Parathyroid adenoma (tissue), 2 donors: ENCODE results near the gene MYOM3.
"Not testable (repeated sequence)": the region's sequence is repeated elsewhere in the genome, so short reads cannot be mapped to it uniquely, and the experiment has no call there.

Source experiments
- H2AFZ ChIP-seq: fragments of 300-600 bp; sonication (generic); one replicate; pipeline ENCODE4 v1.7.0; 2017; ENCODE audit warnings: antibody characterized with exemption, mild to moderate bottlenecking
- H3K27ac ChIP-seq: fragments of 300-600 bp; sonication (generic); one replicate; pipeline ENCODE4 v1.7.0; 2017
- H3K27me3 ChIP-seq: fragments of 300-600 bp; sonication (generic); one replicate; pipeline ENCODE4 v1.7.0; 2017; ENCODE audit warnings: low read length; ENCODE audit not compliant: control insufficient read depth, insufficient read depth
- H3K36me3 ChIP-seq: fragments of 300-600 bp; sonication (generic); one replicate; pipeline ENCODE4 v1.7.0; 2017; ENCODE audit warnings: low read length; ENCODE audit not compliant: control insufficient read depth, insufficient read depth
- H3K4me1 ChIP-seq: fragments of 300-600 bp; sonication (generic); one replicate; pipeline ENCODE4 v1.7.0; 2017; ENCODE audit warnings: control low read depth
- H3K4me2 ChIP-seq: fragments of 300-600 bp; sonication (generic); one replicate; pipeline ENCODE4 v1.7.0; 2017; ENCODE audit warnings: low read length
- H3K4me3 ChIP-seq: fragments of 300-600 bp; sonication (generic); one replicate; pipeline ENCODE4 v1.7.0; 2017; ENCODE audit warnings: low read depth, low read length
- H3K79me2 ChIP-seq: fragments of 300-600 bp; sonication (generic); one replicate; pipeline ENCODE4 v1.7.0; 2017; ENCODE audit warnings: control low read depth
- H3K9ac ChIP-seq: fragments of 300-600 bp; sonication (generic); one replicate; pipeline ENCODE4 v1.7.0; 2017; ENCODE audit warnings: mild to moderate bottlenecking
- H3K9me3 ChIP-seq: fragments of 300-600 bp; sonication (generic); one replicate; pipeline ENCODE4 v1.7.0; 2017; ENCODE audit warnings: low read length; ENCODE audit not compliant: control insufficient read depth
- CTCF ChIP-seq: fragments of 300-600 bp; sonication (generic); IDR thresholded peaks from one replicate; pipeline ENCODE4 v1.7.0; 2017; ENCODE audit warnings: antibody characterized with exemption, mild to moderate bottlenecking
- donor health status: primary hyperparathyroidism.

The MYOM3 gene

DNA sequence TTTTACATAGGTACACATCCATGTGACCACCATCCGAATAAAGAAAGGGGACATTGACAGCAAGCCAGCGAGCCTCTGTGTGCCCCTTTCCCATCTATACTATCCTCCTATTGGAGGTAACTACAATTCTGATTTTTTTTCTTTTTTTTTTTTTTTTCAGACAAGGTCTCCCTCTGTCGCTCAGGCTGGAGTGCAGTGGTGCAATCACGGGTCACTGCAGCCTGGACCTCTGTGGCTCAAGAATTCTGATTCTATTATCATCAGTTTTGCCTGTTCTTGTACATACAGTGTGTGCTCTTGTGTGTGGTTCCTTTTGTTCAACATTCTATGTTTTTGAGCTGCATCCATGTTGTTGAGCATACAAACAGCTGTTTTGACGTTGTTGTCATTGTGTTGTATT lies 75.8 kb downstream of the MYOM3 start:
- Histone ChIP-seq H3K4me1 (no peaks in the 10 kb centered on the region), H3K27ac (no peak overlapping the region), H3K9ac (no peak overlapping the region), H3K4me2 (no peak overlapping the region), H2AFZ (no peak overlapping the region), H3K79me2 (no peaks in the 10 kb centered on the region), H3K4me3 (no peak overlapping the region), H3K9me3 (no peaks in the 10 kb centered on the region), H3K27me3 (no peaks in the 10 kb centered on the region), H3K36me3 (no peaks in the 10 kb centered on the region)
- TF ChIP-seq CTCF: no peak

DNA sequence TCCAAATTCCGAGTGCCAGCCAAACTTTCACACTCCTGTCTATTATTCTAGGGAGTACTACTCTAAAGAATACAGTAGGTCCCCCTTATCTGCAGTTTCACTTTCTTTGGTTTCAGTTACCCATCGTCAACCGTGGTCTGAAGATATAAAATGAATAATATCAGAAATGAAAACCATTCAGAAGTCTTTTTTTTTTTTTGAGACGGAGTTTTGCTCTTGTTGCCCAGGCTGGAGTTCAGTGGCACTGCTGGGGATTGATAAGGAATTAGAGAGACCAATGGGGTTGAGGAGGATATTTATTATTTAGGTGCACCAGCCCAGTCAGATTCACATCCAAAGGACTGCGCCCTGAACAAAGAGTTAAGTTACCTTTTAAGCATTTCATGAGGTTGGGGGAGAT lies 79.0 kb downstream of the MYOM3 start:
- TF ChIP-seq CTCF: no peak
- H3K4me1 ChIP-seq: no peaks in the 10 kb centered on the region
- no peak overlapping the region for H3K27ac ChIP-seq
- no peaks in the 10 kb centered on the region for H3K9me3 ChIP-seq
- no peak overlapping the region for H3K9ac ChIP-seq
- H2AFZ ChIP-seq: no peak overlapping the region
- no peak overlapping the region for H3K4me2 ChIP-seq
- no peaks in the 10 kb centered on the region for H3K79me2 ChIP-seq
- H3K27me3 ChIP-seq: no peaks in the 10 kb centered on the region
- H3K4me3 ChIP-seq: no peak overlapping the region
- H3K36me3 ChIP-seq: no peaks in the 10 kb centered on the region

- H3K79me2 ChIP-seq, H3K36me3 ChIP-seq, H3K4me2 ChIP-seq, H3K9ac ChIP-seq, H3K27me3 ChIP-seq, H3K27ac ChIP-seq, H3K4me1 ChIP-seq, H2AFZ ChIP-seq, H3K4me3 ChIP-seq, H3K9me3 ChIP-seq: not testable (repeated sequence)
These were observed 80.9 kb downstream of the MYOM3 start for GRCh38 chr1:24030976-24031516.

DNA sequence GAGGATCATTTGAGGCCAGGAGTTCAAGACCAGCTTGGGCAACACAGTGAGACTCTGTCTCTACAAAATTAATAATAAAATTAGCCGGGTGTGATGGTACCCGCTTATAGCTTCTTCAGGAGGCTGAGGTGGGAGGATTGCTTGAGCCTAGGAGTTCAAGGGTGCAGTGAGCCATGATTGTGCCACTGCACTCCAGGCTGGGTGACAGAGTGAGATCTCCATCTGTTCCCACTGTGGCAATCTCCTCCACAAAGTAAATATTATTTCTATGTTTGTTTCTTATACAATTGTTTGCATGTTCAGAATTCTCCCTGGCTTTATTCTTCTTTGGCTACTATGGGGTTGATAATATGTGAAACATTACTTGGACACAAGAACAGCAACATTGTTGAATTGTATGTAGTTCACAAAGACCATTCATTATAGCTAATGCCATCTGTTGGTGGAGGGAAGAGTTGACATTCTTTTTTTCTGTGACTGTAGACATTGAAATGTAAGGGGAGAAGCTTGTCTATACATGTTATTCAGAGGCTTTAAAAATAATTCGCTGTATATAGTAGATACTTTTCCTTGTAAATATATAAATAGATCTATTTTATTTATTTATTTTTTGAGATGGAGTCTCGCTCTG lies 84.0 kb downstream of the MYOM3 start:
- H3K4me2 ChIP-seq: no peak overlapping the region

More for the DNA sequence above, 84.0 kb downstream of the MYOM3 start:
- H3K4me1 ChIP-seq: no peaks in the 10 kb centered on the region
- no peaks in the 10 kb centered on the region for H3K36me3 ChIP-seq
- H3K79me2 ChIP-seq: no peaks in the 10 kb centered on the region
- no peak overlapping the region for H3K9ac ChIP-seq
- peak; percentile 43 for TF ChIP-seq CTCF
- no peaks in the 10 kb centered on the region for H3K27me3 ChIP-seq
- no peaks in the 10 kb centered on the region for H3K9me3 ChIP-seq
- H2AFZ ChIP-seq: no peak overlapping the region
- no peak overlapping the region for H3K27ac ChIP-seq
- H3K4me3 ChIP-seq: no peak overlapping the region
